Measurements from ENCODE around the gene DYNC1I1.

The DYNC1I1 gene

DNA sequence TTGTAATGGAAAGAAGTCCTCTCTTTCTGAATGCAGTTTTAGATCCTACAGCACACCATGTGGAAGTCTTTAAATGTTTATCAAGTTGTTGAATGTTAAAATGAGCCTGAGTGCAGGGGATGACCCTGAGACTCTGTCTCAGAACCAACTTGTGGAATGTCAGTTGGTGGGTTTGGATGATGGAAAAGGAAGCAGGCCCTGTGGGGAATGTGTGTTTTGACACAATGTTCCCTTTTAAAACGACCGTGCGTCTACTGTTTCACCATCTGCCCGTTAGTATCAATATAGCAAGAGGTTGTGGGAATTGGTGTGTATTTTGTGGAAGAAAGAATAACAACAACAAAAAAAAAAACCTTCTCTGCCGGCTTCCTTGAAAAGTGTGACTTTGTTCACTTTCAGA lies 8.3 kb downstream of the DYNC1I1 start:
- TF ChIP-seq, protein P1, sequence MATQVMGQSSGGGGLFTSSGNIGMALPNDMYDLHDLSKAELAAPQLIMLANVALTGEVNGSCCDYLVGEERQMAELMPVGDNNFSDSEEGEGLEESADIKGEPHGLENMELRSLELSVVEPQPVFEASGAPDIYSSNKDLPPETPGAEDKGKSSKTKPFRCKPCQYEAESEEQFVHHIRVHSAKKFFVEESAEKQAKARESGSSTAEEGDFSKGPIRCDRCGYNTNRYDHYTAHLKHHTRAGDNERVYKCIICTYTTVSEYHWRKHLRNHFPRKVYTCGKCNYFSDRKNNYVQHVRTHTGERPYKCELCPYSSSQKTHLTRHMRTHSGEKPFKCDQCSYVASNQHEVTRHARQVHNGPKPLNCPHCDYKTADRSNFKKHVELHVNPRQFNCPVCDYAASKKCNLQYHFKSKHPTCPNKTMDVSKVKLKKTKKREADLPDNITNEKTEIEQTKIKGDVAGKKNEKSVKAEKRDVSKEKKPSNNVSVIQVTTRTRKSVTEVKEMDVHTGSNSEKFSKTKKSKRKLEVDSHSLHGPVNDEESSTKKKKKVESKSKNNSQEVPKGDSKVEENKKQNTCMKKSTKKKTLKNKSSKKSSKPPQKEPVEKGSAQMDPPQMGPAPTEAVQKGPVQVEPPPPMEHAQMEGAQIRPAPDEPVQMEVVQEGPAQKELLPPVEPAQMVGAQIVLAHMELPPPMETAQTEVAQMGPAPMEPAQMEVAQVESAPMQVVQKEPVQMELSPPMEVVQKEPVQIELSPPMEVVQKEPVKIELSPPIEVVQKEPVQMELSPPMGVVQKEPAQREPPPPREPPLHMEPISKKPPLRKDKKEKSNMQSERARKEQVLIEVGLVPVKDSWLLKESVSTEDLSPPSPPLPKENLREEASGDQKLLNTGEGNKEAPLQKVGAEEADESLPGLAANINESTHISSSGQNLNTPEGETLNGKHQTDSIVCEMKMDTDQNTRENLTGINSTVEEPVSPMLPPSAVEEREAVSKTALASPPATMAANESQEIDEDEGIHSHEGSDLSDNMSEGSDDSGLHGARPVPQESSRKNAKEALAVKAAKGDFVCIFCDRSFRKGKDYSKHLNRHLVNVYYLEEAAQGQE (IDR thresholded peaks at IDR 0.05; ENCODE audit: insufficient read depth in 1 of 2, low read depth in 2 of 2, low read length in 2 of 2): no peak
- TF ChIP-seq FOXP2 (optimal IDR thresholded peaks at IDR 0.05; ENCODE audit: borderline replicate concordance, extremely low read depth, extremely low read length, insufficient read depth): no peak
- no peak for TF ChIP-seq SIN3A (IDR thresholded peaks at IDR 0.05; ENCODE audit: borderline replicate concordance, insufficient read depth, low read length)
- TF ChIP-seq TAF1 (IDR thresholded peaks at IDR 0.05; ENCODE audit: borderline replicate concordance, insufficient read depth, low read length): no peak
- no peak for TF ChIP-seq POLR2AphosphoS5 (IDR thresholded peaks at IDR 0.05; ENCODE audit: low read depth, low read length)

DNA sequence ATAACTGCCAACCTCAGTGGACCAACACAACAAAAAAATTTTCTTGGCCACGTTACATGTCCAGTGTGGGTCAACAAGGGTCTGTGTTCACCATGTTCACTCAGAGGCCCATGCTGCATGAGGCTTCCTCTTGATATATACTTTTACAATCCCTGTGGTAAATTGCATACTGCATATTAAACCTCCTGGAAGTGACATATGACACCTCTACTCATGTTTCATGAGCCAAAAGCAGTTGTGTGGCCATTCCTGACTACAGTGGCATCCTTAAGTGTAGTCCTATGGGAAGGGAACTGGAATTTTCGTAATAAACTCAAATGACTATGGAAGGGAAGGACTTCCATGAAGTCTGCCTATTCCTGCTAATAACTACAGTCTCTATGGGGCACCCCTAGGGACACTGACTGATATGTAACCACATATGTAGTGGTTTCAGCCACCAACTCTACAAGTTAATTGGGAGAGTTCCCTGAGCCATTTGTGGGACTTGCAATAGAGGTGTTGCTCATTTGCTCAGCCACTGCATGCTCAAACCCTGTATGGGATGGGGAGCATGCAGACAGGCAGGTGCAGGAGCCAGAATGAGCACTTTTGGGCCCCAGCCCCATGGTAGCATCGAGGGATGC lies 9.7 kb downstream of the DYNC1I1 start:
- TF ChIP-seq TAF1 (IDR thresholded peaks at IDR 0.05; ENCODE audit: borderline replicate concordance, insufficient read depth, low read length): no peak
- TF ChIP-seq FOXP2 (optimal IDR thresholded peaks at IDR 0.05; ENCODE audit: borderline replicate concordance, extremely low read depth, extremely low read length, insufficient read depth): no peak
- no peak for TF ChIP-seq SIN3A (IDR thresholded peaks at IDR 0.05; ENCODE audit: borderline replicate concordance, insufficient read depth, low read length)
- TF ChIP-seq, protein P1 (IDR thresholded peaks at IDR 0.05; ENCODE audit: insufficient read depth in 1 of 2, low read depth in 2 of 2, low read length in 2 of 2): no peak
- TF ChIP-seq POLR2AphosphoS5 (IDR thresholded peaks at IDR 0.05; ENCODE audit: low read depth, low read length): no peak

DNA sequence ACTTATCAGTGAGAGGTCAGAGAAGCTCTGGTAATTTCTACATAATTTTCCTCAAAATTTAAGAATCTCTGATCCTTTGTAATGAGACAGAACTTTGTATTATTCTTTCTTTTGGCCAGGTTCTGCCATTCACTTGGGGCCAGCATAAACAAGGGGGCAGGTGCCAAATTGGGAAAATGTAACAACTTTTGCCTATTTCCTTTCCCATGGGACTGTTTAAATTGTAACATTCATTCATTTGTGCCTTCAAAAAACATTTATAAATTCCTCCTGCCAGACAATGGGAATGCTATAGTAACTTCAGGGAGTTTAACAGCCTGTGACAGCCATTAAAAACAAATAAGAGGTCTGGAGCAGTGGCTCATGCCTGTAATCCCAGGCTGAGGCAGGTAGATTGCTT lies 12.4 kb downstream of the DYNC1I1 start:
- no peak for TF ChIP-seq SIN3A (IDR thresholded peaks at IDR 0.05; ENCODE audit: borderline replicate concordance, insufficient read depth, low read length)
- TF ChIP-seq FOXP2 (optimal IDR thresholded peaks at IDR 0.05; ENCODE audit: borderline replicate concordance, extremely low read depth, extremely low read length, insufficient read depth): no peak
- TF ChIP-seq POLR2AphosphoS5 (IDR thresholded peaks at IDR 0.05; ENCODE audit: low read depth, low read length): no peak
- TF ChIP-seq, protein P1 (IDR thresholded peaks at IDR 0.05; ENCODE audit: insufficient read depth in 1 of 2, low read depth in 2 of 2, low read length in 2 of 2): no peak
- TF ChIP-seq TAF1 (IDR thresholded peaks at IDR 0.05; ENCODE audit: borderline replicate concordance, insufficient read depth, low read length): no peak

- TF ChIP-seq TAF1 (IDR thresholded peaks at IDR 0.05; ENCODE audit: borderline replicate concordance, insufficient read depth, low read length) (no peak), SIN3A (IDR thresholded peaks at IDR 0.05; ENCODE audit: borderline replicate concordance, insufficient read depth, low read length) (no peak), FOXP2 (optimal IDR thresholded peaks at IDR 0.05; ENCODE audit: borderline replicate concordance, extremely low read depth, extremely low read length, insufficient read depth) (no peak), POLR2AphosphoS5 (IDR thresholded peaks at IDR 0.05; ENCODE audit: low read depth, low read length) (no peak)
- TF ChIP-seq, protein P1 (IDR thresholded peaks at IDR 0.05; ENCODE audit: insufficient read depth in 1 of 2, low read depth in 2 of 2, low read length in 2 of 2): no peak
Measured at GRCh38 chr7:95788258-95788657, 15.9 kb downstream of the DYNC1I1 start.
